UCSD-AML1 (cell line): ENCODE data around the gene TEN1.
A peak's percentile ranks its signal among the peaks of the same experiment; 100 is the strongest.
"Not testable (repeated sequence)": the region's sequence is repeated elsewhere in the genome, so short reads cannot be mapped to it uniquely, and the experiment has no call there.

Source experiments
- DNase-seq: peaks from one replicate; lab custom pipeline; 2025; ENCODE audit not compliant: unreplicated experiment; lab: John Stamatoyannopoulos, UW

TEN1 gene, protein sequence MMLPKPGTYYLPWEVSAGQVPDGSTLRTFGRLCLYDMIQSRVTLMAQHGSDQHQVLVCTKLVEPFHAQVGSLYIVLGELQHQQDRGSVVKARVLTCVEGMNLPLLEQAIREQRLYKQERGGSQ

DNA sequence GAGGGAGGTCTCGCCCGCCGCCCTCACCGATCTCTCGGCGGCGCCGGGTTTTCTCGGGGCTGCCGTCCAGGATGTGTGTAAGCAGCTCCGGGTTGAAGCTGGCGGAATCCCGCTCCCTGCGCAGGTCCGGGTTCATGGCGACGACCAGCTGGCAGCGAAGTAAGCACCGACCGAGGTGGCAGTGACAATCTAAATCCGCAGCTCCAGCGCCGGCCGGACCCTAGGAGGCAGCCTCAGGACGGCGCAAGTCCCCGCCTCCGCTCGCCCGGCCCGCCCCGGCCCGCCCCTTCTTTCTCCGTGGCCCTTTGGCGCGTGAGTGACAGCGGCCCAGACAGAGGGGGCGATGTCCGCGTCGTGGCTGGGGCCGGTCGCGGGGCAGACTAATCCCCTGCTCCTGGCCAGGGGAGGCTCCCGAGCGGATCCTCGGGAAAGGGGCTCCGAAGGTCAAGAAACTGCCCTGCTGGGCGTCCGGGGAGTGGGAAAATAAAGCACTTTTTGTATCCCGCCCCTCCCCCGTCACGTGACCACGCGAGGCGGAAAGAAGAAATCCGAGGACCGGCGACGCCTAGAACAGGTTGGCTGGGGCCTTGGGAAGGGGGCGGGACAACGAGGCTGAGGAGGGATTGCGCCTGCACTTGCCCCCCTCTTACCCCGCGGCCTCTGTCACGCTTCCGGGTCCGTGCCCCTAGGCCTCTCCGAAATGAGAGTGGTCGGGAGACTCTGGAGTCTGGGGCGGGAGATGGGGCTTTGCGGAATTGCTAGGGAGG lies at the start of gene TEN1, which contains the start of gene ACOX1:
TEN1 (plus strand) TSS at position 303 of the 767 bp plus-strand sequence. CDS start 6,953 bp downstream, outside the sequence.
ACOX1 (minus strand) TSS at position 229 of the 767 bp plus-strand sequence; CDS start at position 136, 93 bp downstream.
- peak; percentile 97 for DNase-seq

DNA sequence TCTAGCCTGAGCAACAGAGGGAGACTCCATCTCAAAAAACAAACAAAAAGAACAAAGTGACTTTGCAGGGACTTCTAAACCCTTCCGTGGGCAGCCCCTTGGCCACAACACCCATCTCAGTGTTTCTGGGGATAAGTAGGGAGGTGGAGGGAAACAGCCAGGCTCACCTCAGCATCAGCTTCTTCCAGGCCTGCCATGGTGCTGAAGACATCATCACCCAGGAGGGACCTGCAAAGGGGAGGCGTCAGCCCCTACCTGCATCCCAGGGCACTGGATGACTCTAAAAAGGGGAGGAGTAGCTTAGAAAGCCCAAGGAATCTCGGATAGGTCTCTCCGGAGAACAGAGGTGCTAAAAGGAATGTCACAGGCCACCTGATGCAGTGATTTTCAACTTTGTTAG lies 48.0 kb upstream of the TEN1 start:
- DNase-seq, result no peak

DNA sequence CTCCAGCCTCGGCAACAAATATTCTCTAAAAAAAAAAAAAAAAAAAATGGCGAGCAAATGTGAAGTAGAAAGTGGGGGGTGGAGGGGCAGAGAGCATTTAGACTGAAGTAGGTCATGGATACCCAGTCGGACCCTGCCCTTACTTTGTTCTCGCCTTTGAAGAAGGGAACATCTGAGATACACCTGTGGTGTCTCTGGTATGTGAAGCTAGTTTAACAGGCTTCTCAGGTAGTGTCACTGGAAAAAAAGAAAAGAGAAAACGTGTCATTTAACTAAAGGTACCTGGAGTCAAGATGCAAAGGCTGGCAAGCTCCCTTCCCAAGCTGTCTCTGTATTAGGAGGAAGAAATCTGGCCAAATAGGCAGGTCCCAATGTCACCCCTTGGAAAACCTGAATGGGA lies 46.2 kb upstream of the TEN1 start:
- no peak for DNase-seq

DNA sequence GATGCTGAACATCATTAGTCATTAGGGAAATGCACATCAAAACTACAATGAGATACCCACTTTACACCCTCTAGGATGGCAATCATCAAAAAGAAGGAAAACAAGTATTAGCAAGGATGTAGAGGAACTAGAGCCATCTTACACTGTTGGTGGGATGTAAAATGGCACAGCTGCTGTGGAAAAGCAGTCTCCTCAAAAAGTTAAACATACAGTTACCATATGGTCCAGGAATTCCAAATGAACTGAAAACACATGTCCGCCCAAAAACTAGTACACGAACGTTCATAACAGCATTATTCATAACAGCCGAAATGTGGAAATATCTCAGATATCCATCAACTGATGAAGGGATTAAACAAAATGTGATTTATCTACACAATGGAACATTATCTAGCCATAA lies 45.2 kb upstream of the TEN1 start:
- no peak for DNase-seq

DNA sequence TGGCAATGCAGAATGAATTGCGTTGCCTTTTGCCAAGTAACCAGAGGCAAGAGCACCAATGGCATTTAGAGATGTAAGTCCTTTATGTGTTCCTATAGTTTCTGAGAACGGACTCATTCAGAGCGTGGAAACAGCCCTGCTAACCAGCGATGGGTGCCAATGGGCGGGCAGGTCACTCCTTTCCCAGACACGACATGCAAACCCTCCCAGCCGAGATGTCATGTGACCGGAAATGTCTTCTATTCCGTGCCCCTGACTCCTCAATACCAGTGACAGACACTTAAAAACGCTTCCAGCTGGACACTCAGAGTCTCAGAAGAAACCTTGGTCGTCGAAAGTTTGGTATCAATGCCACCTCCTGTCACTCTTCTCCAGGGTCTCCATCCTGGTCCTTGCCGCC lies 41.4 kb upstream of the TEN1 start:
- no peak for DNase-seq

DNA sequence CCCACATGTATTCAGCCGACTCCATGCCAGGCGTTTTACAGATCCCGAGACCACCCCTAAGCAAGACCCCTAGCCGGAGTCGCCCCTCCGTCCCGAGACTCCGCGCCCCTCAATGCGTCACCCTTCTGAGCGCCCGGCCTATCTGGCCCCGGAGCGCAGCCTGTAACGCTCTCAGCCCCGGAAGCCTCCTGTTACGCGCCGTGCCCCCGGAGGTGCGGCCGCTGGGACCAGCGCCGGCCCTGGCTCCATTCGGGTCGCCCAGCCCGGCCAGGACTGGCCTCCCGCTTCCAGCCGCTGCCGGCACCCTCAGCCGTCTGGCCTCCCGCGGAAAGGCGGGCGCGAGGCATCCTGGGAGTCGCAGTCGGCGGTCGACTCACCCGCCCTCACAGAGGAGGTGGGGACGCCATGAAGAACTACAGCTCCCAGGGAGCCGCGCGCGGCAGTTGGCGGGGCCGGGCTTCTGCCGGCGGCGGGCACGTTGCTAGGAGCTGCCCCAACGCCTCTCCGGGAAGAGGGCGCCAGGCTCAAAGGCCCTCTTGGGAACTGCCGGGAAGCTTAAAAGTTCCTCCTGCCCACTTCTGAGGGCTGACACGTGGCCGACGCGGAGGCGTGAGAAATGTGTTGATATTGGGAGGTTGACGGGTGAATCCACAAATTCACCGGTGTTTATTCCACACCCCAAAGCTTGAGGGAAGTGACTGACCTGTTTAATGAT lies 38.2 kb upstream of the TEN1 start, which contains the start of gene FBF1:
FBF1 (minus strand) TSS at position 316 of the 715 bp plus-strand sequence. CDS start 2,893 bp downstream, outside the sequence.
- peak; percentile 93 for DNase-seq

DNA sequence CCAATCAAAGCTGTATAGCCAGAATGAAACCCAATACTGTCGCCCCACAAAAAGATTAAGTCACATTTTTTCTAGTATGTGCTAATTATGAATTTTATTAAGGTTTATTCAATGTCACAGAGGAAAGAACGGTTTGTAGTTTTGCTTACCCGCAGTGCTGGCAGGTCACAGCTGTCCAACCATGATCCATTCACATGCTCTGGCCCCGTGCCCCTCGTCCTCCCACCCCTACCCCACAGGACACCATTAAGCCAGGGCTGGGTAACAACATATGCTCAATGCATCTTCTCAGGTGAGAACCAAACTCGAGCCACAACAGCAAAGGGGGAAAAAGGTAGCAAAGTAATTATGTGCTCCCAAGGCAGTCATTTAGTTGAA lies 37.6 kb upstream of the TEN1 start:
- no peak for DNase-seq

DNA sequence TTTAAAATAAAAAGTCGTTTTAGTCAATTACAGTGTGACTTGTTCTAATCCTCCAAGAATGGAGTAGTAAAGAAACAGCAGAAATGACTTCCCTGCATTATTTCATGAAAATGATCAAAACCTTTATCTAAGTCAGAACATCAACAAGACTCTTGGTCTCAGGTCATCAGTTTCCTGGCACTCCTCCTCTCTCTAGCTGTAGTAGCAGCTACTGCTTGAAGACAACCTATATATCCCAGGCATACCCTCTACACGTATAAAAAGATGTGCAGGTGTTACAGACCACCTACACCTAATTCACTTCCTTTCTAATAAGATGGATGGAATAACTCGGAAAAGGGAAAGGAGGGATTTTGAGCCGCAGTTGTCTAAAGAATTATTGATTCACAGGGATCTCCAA lies 36.6 kb upstream of the TEN1 start:
- DNase-seq, result no peak

DNA sequence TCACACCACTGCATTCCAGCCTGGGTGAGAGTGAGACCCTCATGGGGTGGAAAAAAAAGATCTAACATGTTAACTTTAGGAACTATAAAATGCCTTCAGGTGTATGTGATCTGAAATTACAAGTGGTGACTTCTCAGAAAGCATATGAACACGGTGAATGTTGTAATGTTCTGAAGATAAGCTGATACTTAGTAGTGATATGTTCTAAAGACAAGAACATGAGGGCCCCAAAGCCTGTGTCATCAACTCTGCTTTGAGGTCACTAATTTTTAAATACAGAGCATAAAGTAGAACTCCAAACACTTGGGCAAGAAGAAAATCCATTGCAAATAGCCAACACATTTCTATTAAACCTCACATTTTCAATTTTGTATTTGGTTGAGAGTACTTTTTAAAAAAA lies 35.5 kb upstream of the TEN1 start:
- no peak for DNase-seq

DNA sequence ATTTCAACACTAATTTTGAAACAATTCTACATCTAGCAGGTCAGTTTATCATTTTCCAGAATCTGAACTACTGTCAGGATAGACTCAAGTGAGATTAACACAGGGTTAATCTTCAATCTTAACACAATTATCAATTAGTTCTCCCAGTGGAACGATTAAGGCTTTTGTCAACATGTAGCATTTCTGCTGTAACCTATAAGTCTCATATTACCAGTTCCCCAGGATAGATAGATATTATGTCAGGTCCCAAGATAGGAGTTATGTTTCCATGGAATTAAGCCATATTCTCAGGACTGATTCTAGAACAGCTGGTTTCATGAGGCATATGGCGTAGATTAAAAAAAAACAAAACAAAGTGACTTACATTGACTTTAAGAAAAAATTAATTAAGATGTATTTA lies 33.8 kb upstream of the TEN1 start:
- no peak for DNase-seq

DNA sequence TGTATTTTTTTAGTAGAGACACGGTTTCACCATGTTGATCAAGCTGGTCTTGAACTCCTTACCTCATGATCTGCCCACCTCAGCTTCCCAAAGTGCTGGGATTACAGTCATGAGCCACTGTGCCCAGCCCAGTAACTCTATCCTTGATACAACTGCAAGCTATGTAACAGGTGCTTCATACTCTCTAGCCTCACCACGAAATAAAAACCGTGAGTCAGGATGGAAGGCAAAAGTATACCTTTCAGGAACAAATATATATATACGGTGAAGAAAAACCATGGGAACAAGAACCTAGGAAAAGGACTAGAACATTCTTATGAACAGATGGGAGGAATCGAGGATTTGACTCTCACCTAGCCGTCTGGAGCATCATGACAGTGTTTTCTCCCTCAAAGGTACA lies 28.6 kb upstream of the TEN1 start:
- DNase-seq, result no peak

DNA sequence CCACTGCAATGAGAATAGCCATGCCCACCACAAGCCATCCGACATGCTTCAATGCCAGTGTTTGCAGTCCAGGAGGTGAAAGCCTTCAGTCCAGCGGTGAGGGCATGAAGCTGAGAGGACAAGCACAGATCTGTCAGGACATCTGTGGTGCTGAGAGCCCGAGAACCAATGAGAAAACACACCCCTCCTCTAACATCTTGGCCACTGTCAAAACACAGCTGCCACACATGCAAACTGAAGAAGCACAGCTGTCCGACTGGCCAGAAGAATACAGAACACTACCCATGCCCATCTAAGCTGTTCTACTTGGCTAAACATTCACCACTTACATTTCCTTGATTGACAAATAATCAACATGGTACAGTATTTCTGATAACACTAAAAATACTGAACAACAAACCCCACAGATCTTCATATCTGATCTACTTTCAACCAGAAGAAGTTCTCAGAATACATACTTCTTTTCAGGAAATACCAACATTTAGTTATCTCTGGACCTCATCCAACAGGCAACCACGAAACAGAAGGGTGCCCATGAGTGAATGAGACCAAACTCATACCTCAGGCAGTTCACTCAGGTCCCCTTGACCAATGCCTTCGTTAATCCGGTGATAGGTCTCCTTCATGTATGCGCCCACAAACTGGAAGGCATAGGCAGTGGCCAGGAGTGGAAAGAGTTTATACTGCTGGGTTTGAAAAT lies 28.0 kb upstream of the TEN1 start:
- no peak for DNase-seq

DNA sequence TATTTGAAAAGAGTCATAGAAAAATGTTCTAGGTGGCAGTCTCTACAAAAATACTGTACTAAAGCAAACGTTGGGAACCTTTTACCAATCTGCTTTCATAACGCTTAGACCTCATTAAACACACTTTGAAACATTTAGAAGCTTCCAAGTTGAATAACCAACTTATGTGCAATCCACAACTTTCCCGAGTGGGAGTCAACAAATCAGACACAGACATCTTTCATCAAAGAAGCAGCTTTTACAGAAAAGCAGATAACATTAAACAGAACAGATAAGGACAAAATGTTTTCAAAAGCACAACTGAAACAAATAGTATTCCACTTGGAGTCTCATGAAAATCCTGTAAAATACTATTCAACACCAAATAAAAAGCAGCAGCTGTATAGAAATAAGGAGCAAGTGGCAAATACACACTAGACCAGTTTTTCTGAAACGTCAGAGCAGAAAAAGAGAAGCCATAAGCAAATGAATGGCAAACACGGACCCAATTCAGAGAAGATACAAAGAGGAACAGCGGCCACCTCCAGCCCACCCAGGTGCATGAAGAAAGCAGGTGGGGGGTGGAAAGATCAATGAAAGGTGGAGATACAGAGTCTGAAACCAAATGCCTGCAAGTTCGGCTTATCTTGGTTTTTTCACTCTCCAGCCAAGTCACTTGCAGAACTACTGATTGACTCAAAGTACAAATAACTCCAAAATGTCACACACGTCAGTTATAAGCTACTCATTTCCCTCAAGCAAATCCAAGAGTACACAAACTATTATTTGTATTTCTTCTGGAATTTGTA lies 19.8 kb upstream of the TEN1 start:
- DNase-seq, result no peak

DNA sequence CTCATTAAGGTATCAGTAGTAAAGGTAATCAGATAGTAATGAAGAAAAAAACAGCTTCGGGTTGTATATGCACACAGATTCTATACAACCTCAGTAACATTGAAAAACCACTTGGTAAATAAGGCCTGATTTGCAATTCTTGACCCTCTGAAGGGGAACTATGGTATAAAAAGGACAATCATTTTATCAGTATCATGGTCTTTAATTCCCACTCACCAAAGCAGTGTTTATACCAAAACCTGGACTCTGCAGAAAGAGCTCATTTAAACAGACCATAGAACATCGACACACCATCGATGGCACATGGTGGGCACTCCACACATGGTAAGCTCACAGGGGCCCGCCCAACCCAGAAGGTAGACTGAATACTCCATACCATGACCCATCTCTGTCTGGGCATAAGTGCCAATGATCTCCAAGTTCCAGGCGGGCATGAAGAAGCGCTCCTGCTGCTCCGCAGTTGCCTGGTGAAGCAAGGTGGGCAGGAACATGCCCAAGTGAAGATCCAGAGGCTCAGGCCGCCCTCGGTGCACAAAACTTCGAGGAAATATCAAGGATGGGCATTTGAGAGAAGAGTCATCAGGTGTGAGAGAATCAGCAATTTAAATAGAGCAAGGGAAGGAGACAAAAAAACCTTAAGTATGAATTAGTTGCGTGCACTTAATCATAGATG lies 19.1 kb upstream of the TEN1 start:
- no peak for DNase-seq

DNA sequence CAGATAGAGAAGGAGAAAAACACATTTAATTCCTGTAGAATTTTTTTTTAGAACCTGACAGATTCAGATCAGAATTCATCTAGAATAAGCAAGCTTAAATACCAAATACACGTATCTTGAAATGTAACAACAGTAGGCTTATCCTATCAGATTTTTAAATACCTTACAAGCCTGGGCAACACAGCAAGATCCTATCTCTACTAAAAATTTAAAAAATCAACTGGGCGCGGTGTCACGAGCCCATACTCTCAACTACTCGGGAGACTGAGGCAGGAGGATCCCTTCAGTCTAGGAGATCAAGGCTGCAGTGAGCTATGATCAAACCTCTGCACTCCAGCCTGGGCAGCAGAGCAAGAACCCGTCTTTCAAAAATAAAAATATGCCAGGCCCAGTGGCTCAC lies 13.6 kb upstream of the TEN1 start:
- DNase-seq, result no peak

DNA sequence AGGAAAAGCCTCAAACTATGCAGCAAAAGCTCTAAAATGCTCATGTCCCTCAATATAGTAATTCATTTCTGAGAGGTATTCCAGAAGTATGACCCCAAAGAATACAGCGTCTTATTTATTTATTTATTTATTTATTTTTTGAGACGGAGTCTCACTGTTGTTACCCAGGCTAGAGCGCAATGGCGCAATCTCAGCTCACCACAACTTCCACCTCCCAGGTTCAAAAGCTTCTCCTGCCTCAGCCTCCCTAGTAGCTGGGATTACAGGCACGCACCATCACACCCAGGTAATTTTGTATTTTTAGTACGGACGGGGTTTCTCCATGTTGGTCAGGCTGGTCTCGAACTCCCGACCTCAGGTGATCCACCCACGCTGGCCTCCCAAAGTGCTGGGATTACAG lies 10.0 kb upstream of the TEN1 start:
- DNase-seq, result not testable (repeated sequence)

DNA sequence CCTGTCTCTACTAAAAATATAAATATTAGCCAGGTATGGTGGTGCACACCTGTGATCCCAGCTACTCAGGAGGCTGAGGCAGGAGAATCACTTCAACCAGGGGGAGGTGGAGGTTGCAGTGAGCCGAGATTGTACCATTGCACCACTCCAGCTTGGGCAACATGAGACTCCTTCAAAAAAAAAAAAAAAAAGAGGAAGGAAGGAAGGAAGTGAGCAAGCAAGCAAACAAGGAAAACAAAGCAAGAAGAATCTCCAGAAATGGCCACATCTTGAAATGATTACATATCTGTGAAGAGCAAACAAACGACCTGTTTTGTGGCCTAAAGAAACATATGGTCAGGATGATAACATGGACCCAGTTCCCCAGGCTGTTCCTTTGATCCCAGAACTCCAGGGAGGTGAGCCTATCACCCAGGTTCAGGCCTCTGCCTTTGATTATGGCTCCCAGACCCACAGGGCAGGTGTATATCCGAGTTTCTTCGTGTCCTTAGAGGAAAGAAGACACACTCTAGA lies 9.0 kb upstream of the TEN1 start:
- DNase-seq, result no peak

DNA sequence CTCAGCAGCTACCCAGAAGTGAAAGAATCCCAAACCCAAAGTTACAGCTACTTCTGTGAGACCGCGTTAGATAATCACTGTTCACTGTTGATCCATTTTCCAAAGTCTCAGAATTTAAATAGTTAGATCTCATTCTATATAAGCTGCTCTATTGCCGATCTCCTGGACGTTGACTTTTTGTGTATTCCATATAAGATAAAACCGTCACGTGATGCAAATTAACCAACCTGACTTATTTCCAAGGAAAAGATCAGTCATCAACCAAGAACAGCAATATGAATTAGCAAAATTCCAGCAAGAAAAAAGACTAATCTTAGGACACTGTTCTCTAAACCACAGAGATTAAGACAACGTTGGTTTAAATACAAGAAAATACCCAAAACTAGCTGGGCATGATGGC lies 8.4 kb upstream of the TEN1 start:
- no peak for DNase-seq

DNA sequence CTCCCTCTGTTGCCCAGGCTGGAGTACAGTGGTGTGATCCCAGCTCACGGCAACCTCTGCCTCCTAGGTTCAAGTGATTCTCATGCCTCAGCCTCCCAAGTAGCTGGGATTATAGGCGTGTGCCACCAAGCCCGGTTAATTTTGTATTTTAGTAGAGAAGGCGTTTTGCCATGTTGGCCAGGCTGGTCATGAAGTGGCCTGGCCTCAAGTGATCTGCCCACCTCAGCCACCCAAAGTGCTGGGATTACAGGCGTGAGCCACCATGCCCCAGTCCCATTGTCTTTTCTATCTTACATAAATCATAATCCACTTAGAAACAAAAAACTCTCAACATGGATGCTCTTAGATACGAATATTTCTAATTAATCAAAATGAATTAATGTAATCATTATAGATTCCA lies 3.9 kb upstream of the TEN1 start:
- not testable (repeated sequence) for DNase-seq

DNA sequence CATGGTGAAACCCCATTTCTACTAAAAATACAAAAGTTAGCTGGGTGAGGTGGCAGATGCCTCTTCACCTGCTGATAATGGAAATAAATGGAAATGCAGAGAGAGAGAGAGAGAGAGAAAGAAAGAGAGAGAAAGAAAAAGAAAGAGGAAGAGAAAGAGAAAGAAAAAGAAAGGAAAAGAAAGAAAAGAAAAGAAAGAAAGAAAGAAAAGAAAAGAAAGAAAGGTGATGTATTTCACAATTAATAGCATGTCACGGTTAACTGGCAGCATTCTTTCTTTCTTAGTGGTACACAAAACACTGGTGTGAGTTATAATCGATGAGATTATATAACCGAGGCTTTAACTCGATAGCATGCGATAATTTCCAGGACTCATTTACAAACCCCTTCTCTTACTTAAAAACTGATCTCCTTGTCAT lies 3.3 kb upstream of the TEN1 start:
- DNase-seq, result no peak
